Measurements from ENCODE around the gene CACNA1D. TPM values are rescaled to one million over a fixed set of nuclear protein-coding genes. Genes with fewer than 3 reads are reported as not detected.

The CACNA1D gene
- polyA plus RNA-seq, 1 donor (not counting 4 experiments of a cell fraction or from before 2014, with no cell fraction given), result 0.20 TPM

DNA sequence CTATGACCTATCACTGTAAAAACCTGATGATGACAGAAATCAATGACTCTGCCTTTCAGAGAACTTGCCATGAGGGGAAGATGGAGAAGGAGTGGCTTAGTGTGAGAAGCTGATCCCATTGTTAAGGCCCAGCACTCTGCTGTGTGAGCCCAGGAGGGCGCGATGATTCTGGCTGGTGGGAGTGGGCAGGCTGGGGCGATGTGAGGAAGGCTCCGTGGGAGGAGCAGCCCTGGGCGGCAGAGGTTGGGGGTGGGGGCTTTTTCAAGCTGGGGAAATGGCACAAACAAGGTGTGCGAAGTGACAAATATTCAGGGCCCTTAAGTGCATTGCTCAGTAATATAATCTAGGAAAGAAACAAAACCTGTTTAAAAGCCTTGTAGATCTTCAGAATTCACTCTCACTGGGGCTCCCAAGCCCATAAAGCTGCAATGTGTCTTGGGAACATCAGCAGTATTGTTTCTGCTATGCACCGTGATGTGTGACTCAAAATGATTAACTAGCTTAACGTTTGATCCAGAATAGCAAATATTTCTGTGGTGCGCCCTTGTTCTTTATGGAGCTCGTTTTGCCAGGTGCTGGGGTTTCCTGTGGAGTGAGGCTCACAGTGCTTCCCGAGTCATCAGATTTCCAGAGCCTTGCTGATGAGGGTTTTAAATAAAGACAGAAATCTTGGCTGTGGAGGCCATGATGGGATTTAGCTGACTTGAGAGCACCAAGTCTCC, 210.8 kb downstream of the CACNA1D start:
- H3K27ac ChIP-seq (ENCODE audit: control insufficient read depth, insufficient read depth, low read length), result no peak overlapping the region
- no peak for DNase-seq (ENCODE audit: low read depth, low spot score)
- no peak overlapping the region for H3K9ac ChIP-seq (ENCODE audit: control insufficient read depth, extremely low read depth, insufficient read depth, low read length)
- H3K4me1 ChIP-seq (ENCODE audit: control insufficient read depth, extremely low read depth, insufficient read depth, low read length), result no peaks in the 10 kb centered on the region
- H3K4me3 ChIP-seq (ENCODE audit: control insufficient read depth in 2 of 3, extremely low read depth in 1 of 3, insufficient read depth in 2 of 3, low read depth in 1 of 3, low read length in 3 of 3), result no peak overlapping the region
- H3K27me3 ChIP-seq (ENCODE audit: control insufficient read depth, extremely low read depth, insufficient read depth, low read length), result peaks cover 9% of the 10 kb centered on the region
- TF ChIP-seq EZH2 (IDR thresholded peaks at IDR 0.05; ENCODE audit: low read length), result no peak
- TF ChIP-seq, protein P1, sequence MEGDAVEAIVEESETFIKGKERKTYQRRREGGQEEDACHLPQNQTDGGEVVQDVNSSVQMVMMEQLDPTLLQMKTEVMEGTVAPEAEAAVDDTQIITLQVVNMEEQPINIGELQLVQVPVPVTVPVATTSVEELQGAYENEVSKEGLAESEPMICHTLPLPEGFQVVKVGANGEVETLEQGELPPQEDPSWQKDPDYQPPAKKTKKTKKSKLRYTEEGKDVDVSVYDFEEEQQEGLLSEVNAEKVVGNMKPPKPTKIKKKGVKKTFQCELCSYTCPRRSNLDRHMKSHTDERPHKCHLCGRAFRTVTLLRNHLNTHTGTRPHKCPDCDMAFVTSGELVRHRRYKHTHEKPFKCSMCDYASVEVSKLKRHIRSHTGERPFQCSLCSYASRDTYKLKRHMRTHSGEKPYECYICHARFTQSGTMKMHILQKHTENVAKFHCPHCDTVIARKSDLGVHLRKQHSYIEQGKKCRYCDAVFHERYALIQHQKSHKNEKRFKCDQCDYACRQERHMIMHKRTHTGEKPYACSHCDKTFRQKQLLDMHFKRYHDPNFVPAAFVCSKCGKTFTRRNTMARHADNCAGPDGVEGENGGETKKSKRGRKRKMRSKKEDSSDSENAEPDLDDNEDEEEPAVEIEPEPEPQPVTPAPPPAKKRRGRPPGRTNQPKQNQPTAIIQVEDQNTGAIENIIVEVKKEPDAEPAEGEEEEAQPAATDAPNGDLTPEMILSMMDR (optimal IDR thresholded peaks at IDR 0.05 in 1 of 3, IDR thresholded peaks at IDR 0.05 in 1 of 3, conservative IDR thresholded peaks at IDR 0.05 in 1 of 3; ENCODE audit: extremely low read depth in 1 of 3, insufficient read depth in 2 of 3, low read length in 3 of 3), result no peak
- H3K36me3 ChIP-seq (ENCODE audit: control insufficient read depth in 2 of 2, extremely low read depth in 1 of 2, insufficient read depth in 2 of 2, low read length in 2 of 2), result no peaks in the 10 kb centered on the region
- no peaks in the 10 kb centered on the region for H3K79me2 ChIP-seq (ENCODE audit: control insufficient read depth, insufficient read depth, low read length)
- H4K20me1 ChIP-seq (ENCODE audit: control insufficient read depth, extremely low read depth, insufficient read depth, low read length), result no peaks in the 10 kb centered on the region
- FAIRE-seq, result no peak
- H2AFZ ChIP-seq (ENCODE audit: control insufficient read depth, low read length), result no peak overlapping the region
- dilution Hi-C loops (cut with MboI; ENCODE audit: extremely low pct_ligation_motif_present, low sequenced_read_pairs), result no loop called here
- no peaks in the 10 kb centered on the region for H3K9me3 ChIP-seq (ENCODE audit: control insufficient read depth, low read depth, low read length)
- H3K9me1 ChIP-seq (ENCODE audit: control insufficient read depth, extremely low read depth, insufficient read depth, low read length), result no peaks in the 10 kb centered on the region
- H3K4me2 ChIP-seq (ENCODE audit: control insufficient read depth, extremely low read depth, insufficient read depth, low read depth, low read length), result no peak overlapping the region

DNA sequence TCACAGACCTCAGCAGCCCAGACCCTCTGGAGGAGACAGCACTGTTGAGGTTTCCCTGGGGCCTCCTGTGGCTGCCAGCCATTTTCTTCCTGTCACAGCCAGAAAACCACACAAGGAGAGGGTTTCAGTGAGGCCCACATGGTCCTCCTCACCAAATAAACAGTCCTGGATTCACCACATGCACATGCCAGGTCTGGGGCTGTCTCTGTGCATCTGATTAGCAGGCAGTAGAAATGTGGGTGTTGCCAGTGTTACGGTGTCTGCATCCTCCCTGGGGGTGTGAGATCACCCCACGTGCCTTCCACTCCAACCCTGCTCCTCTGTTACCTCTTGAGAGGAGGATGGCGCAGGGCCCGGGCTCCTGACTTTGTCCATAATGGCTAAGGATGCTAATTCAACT, 211.4 kb downstream of the CACNA1D start:
- H3K4me2 ChIP-seq (ENCODE audit: control insufficient read depth, extremely low read depth, insufficient read depth, low read depth, low read length), result no peak overlapping the region
- TF ChIP-seq EZH2 (IDR thresholded peaks at IDR 0.05; ENCODE audit: low read length), result no peak
- TF ChIP-seq, protein P1 (optimal IDR thresholded peaks at IDR 0.05 in 1 of 3, IDR thresholded peaks at IDR 0.05 in 1 of 3, conservative IDR thresholded peaks at IDR 0.05 in 1 of 3; ENCODE audit: extremely low read depth in 1 of 3, insufficient read depth in 2 of 3, low read length in 3 of 3), result no peak
- H3K9me1 ChIP-seq (ENCODE audit: control insufficient read depth, extremely low read depth, insufficient read depth, low read length), result no peaks in the 10 kb centered on the region
- H3K27me3 ChIP-seq (ENCODE audit: control insufficient read depth, extremely low read depth, insufficient read depth, low read length), result peaks cover 9% of the 10 kb centered on the region
- no peaks in the 10 kb centered on the region for H3K36me3 ChIP-seq (ENCODE audit: control insufficient read depth in 2 of 2, extremely low read depth in 1 of 2, insufficient read depth in 2 of 2, low read length in 2 of 2)
- H3K4me1 ChIP-seq (ENCODE audit: control insufficient read depth, extremely low read depth, insufficient read depth, low read length), result no peaks in the 10 kb centered on the region
- H3K79me2 ChIP-seq (ENCODE audit: control insufficient read depth, insufficient read depth, low read length), result no peaks in the 10 kb centered on the region
- FAIRE-seq (no peak), DNase-seq (ENCODE audit: low read depth, low spot score) (no peak)
- no peaks in the 10 kb centered on the region for H3K9me3 ChIP-seq (ENCODE audit: control insufficient read depth, low read depth, low read length)
- dilution Hi-C loops (cut with MboI; ENCODE audit: extremely low pct_ligation_motif_present, low sequenced_read_pairs), result no loop called here
- no peak overlapping the region for H3K4me3 ChIP-seq (ENCODE audit: control insufficient read depth in 2 of 3, extremely low read depth in 1 of 3, insufficient read depth in 2 of 3, low read depth in 1 of 3, low read length in 3 of 3)
- H4K20me1 ChIP-seq (ENCODE audit: control insufficient read depth, extremely low read depth, insufficient read depth, low read length), result no peaks in the 10 kb centered on the region
- no peak overlapping the region for H3K27ac ChIP-seq (ENCODE audit: control insufficient read depth, insufficient read depth, low read length)
- no peak overlapping the region for H2AFZ ChIP-seq (ENCODE audit: control insufficient read depth, low read length)
- no peak overlapping the region for H3K9ac ChIP-seq (ENCODE audit: control insufficient read depth, extremely low read depth, insufficient read depth, low read length)
